ENCODE measurements around the gene OR10A6. TPM values are rescaled to one million over a fixed set of nuclear protein-coding genes. Genes with fewer than 3 reads are reported as not detected.

The OR10A6 gene
- not detected in 2 replicates for total RNA-seq

DNA sequence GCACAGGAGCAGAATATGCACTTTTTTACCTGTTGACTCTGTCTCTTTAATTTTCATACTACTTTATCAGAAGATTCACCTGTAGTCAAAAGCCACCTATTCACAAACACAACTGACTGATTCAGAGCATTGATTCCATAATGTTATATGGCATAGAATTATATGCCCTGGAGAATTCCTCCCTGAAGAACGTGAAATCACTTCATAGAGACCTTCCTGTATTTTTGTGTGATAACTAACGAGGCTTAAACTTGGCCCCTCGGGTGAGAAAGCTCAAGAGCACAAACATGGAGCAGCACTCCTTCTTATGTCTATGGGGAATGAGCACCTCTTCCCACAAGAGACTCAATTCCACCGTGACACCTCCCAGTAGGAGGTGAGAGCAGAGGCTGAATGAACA, at the start of gene OR10A6:
TSS of gene OR10A6 (minus strand) at position 101 of the 400 bp plus-strand sequence. CDS start 2,606 bp downstream, outside the sequence.

DNA sequence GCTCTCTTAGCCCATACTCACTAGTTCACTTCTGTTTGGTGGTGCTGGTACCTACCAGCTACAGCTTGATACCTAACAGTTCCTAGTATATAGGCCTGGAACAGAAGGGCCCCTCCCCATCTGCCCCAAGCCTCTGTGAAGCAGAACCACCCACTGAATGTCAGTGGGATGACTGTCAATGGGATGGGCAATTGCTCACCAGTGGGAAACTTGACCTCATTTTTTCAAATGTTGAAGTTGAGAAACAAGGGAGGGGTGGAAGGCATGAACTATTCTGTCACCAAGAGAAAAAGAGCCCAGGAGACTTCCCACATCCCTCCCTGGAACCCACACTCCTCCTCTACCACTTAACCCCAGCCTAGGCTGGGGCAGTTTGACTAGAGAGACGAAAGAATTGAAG, 34.3 kb upstream of the OR10A6 start, which contains the start of gene NLRP10:
TSS of gene NLRP10 (minus strand) at position 62 of the 400 bp plus-strand sequence. CDS start 1,952 bp downstream, outside the sequence.

DNA sequence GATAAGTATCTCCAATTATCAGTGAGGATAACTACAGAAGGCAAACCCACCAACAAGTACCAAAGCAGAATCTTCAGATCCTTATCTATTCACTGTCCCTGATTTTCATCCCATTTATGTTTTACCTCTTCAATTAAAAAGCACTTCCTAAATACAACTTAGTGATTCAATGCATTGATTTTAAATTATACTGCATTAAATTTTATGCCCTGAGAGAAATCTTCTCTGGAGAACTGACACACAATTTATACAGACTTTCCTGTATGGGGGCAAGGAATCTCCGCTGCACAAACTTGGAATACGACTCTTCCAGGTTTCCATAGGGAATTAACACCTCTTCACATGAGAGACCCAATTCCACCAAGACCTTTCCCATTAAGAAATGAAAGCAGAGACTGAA, 10.5 kb upstream of the OR10A6 start, which contains the start of gene OR10A3:
TSS of gene OR10A3 (minus strand) at position 101 of the 400 bp plus-strand sequence. CDS start 2,188 bp downstream, outside the sequence.

Other genes starting within 250 kb of the OR10A6 start
- not detected in 2 replicates for gene OVCH2, start 224.8 kb downstream of the OR10A6 start, total RNA-seq
- not detected in 2 replicates for gene OR5P2, start 134.3 kb downstream of the OR10A6 start, total RNA-seq
- not detected in 2 replicates for gene OR5P3, start 100.4 kb downstream of the OR10A6 start, total RNA-seq
- gene OR10A3, start 10.4 kb upstream of the OR10A6 start, total RNA-seq, result not detected in 2 replicates
- gene NLRP10, start 34.2 kb upstream of the OR10A6 start, total RNA-seq, result 0.15 TPM in 1 of 2 replicates, not detected in the other
- gene EIF3F, start 56.1 kb upstream of the OR10A6 start, total RNA-seq, result 157 and 211 TPM in 2 replicates
- gene TUB, start 149.9 kb upstream of the OR10A6 start, total RNA-seq, result 7.5 and 7.6 TPM in 2 replicates
- gene RIC3, start 237.8 kb upstream of the OR10A6 start, total RNA-seq, result not detected in 2 replicates

Data from epithelial cell of umbilical artery (primary cell).